Stimulated activated naive CD8-positive, alpha-beta T cell treated with anti-CD3 and anti-CD28 coated beads, Interleukin-15, Interleukin-2, amounts not matched to agents 100 ng/mL and 50 ng/mL, for 24 hours (primary cell): ENCODE data around the gene MYO1B.
A peak's percentile ranks its signal among the peaks of the same experiment; 100 is the strongest.

Source experiments
- H3K27ac Mint-ChIP-seq: one replicate; pipeline ENCODE4 v1.8.0; 2021; ENCODE audit warnings: mild to moderate bottlenecking, mixed read lengths
- H3K27me3 Mint-ChIP-seq: one replicate; pipeline ENCODE4 v1.8.0; 2021; ENCODE audit warnings: mixed read lengths
- H3K36me3 Mint-ChIP-seq: one replicate; pipeline ENCODE4 v1.8.0; 2021; ENCODE audit warnings: low read depth, mixed read lengths
- H3K4me1 Mint-ChIP-seq: one replicate; pipeline ENCODE4 v1.8.0; 2021; ENCODE audit warnings: low read depth, mixed read lengths
- H3K4me3 Mint-ChIP-seq: one replicate; pipeline ENCODE4 v1.8.0; 2021; ENCODE audit warnings: mild to moderate bottlenecking, mixed read lengths
- H3K9me3 Mint-ChIP-seq: one replicate; pipeline ENCODE4 v1.8.0; 2021; ENCODE audit warnings: mixed read lengths

The MYO1B gene

DNA sequence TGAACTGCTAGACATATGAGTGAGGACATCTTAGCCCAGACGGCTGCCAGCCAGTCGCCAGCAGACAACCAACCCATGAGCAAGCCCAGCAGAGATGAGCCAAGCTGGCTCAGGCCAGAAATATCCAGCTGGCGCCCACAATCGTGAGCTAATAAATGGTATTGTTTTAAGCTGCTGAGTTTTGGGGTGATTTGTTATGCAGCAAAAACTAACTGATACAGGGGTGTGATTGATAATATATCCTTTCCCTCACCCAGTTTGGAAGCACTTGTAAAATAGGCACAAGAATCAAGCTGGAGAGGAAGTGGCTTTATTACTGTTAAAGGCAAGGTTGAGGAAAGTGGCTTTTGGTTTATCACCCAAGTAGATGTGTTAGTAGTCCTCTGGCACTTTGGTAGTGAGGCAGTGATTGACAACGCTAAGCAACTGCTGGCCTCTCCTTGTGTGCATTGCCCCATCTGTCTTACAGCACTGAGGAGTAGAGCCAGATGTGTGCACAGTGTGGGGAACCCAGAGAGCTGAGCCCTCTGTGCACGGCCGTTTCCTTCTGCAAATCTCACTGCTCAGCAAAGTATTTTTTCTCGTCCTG lies 110.1 kb downstream of the MYO1B start:
- Mint-ChIP-seq H3K36me3 (no peaks in the 10 kb centered on the region), H3K27me3 (peaks cover 9% of the 10 kb centered on the region), H3K27ac (no peak overlapping the region), H3K4me3 (no peak overlapping the region), H3K9me3 (no peaks in the 10 kb centered on the region), H3K4me1 (peaks cover 4% of the 10 kb centered on the region)

DNA sequence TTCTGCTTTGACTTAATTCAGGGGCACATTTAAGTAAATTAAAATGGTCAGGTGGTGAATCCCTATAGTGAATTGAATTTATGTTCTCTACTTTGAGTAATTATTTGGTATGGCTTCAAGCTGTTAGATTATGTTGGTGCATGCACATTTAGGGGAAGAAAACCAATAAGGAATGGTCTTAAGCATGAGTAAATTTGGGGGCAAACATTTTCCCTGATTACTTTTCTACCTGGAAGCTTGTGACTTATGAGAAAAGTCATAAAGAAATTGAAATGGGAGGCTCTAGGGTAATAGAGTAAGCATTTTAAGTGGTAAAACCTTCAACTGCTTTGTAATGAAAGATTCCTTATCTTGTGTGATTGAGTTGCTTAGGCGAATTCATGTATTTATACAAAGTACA lies 112.5 kb downstream of the MYO1B start:
- Mint-ChIP-seq H3K36me3 (no peaks in the 10 kb centered on the region), H3K27ac (no peak overlapping the region), H3K9me3 (no peaks in the 10 kb centered on the region), H3K4me3 (no peak overlapping the region), H3K4me1 (no peaks in the 10 kb centered on the region), H3K27me3 (peaks cover 9% of the 10 kb centered on the region)

DNA sequence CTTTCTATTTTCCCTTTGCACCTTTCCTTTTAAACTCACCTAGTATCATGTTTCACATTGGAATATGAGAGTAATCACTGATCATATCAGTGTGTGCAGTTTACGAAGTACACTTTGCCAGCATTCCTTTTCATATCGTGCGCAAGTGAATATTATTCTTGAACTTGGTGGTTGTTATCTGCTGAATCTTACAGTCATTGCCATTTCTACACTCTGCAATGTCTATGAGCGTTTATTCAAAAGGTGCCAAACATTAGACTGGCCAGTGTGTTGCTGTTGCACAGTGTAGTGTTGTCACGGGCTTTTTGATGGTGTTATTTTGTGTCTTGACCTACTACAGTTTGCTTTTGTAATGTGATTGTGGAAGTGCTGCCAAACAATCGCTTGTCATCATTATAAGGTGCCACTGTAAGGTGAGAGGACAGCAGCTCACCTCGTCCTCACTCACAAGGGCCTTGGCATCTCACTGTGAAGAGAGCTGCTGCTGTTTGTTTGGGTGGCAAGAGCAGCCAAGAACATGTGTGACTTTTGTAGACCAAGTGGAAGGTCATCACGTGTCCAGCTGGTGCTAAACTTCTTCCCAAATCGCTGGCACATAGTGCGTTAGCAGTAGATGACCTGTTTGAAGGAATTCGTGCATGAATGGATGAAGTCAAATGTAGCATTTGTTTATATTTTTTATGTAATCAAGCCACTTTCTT lies 113.3 kb downstream of the MYO1B start:
- no peak overlapping the region for H3K4me3 Mint-ChIP-seq
- no peaks in the 10 kb centered on the region for H3K4me1 Mint-ChIP-seq
- H3K27ac Mint-ChIP-seq = no peak overlapping the region
- peaks cover 9% of the 10 kb centered on the region for H3K27me3 Mint-ChIP-seq
- H3K9me3 Mint-ChIP-seq = no peaks in the 10 kb centered on the region
- no peaks in the 10 kb centered on the region for H3K36me3 Mint-ChIP-seq

DNA sequence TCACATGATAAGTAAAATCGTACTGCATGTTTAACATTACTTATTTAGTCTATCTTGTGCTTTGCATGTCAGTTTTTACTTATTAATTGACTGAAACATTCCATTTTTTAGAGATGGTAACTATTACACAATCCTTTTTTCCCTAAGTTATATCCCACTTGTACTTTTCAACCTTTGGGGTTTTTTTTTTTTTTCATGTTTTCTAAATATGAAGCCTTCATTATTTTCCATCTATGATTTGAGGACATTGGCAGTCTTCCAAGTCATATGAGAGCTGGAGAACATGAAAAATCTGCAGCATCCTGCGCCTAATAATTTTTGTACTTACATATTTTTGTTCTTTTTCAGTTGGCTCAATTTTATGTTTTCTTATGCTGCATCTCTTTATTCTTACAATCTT lies 113.9 kb downstream of the MYO1B start:
- Mint-ChIP-seq H3K9me3 (no peaks in the 10 kb centered on the region), H3K4me3 (no peak overlapping the region), H3K27me3 (peaks cover 9% of the 10 kb centered on the region), H3K4me1 (no peaks in the 10 kb centered on the region), H3K27ac (no peak overlapping the region), H3K36me3 (no peaks in the 10 kb centered on the region)

DNA sequence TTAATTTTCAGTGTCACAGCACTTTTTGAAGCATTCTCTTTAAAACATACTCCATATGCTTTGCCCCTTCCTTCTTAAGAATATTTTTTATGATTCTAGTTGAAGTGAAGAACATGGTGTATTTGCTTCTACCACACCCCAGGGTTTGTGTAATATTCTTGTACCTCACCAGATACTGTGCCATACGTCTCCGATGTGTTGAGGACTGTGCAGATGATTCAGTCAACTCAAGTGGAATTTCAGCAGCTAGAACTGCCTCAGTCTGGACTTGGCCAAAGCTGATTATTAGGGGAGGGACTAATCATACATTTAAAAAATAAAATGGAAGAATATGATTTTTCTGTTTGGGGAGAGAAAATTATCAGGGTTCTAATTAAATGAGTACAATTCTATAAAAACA lies 115.7 kb downstream of the MYO1B start:
- Mint-ChIP-seq H3K9me3 (no peaks in the 10 kb centered on the region), H3K27ac (no peak overlapping the region), H3K27me3 (peaks cover 9% of the 10 kb centered on the region), H3K4me1 (no peaks in the 10 kb centered on the region), H3K4me3 (no peak overlapping the region), H3K36me3 (no peaks in the 10 kb centered on the region)

DNA sequence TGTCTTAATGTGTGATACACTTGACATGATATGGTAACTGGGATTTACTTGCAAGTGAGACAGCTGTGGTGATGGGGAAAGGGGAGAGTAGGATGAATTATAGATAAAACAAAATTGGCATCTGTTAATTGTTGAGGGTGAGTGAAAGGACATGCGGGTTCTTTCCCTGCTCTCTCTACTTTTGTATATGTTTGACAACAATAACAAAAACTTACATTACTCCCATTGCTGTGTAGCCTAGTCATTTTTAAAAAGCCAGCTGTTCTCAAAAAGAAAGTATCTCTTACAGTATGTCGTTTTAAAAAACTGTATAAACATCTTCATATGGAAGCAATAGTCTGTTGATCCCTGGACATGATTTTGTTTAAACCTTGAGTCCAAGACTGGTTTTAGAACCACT lies 117.6 kb downstream of the MYO1B start:
- Mint-ChIP-seq H3K9me3 (no peaks in the 10 kb centered on the region), H3K27ac (no peak overlapping the region), H3K27me3 (peaks cover 7% of the 10 kb centered on the region), H3K4me1 (no peaks in the 10 kb centered on the region), H3K36me3 (no peaks in the 10 kb centered on the region), H3K4me3 (no peak overlapping the region)

DNA sequence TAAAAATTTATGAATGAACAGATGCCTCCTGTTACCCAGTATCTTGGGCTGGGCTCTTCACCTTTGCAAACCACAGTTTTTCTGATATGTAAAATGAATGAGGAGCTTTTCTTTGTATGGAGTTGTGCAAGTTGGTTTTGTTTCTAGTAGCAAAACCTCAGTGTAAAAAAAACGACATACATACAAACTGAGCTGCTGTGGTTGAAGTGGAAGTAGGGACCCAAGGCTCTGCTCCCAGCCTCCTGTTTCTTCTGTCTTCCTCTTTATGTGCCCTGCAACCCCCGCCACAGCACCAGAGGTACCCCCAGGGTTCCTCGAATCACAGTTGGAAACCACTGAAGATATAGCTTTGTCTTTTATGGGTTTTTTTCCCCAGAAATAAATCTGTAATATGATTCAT lies 118.1 kb downstream of the MYO1B start:
- Mint-ChIP-seq H3K27ac (no peak overlapping the region), H3K27me3 (peaks cover 3% of the 10 kb centered on the region), H3K9me3 (no peaks in the 10 kb centered on the region)

DNA sequence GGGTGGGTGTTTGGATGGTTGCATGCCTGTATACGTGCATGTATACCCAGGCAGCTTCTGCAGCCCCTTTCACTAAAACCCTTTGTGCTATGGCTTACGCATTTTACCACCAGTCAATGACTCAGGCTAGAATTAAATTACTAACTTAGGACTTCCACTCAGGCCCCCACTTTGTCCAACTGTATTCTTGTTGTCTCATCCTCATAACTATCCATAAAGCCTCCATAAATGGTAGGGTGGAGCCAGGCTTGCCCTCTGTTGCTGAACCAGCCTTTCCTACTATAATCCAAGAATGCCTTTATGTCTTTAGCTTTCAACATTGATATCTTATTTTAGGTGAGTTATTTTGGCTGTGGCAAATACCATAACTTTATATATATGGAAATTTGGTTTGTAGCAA lies 119.9 kb downstream of the MYO1B start:
- H3K27me3 Mint-ChIP-seq = no peaks in the 10 kb centered on the region
- no peak overlapping the region for H3K4me3 Mint-ChIP-seq
- H3K9me3 Mint-ChIP-seq = no peaks in the 10 kb centered on the region
- H3K4me1 Mint-ChIP-seq = no peaks in the 10 kb centered on the region
- no peak overlapping the region for H3K27ac Mint-ChIP-seq
- no peaks in the 10 kb centered on the region for H3K36me3 Mint-ChIP-seq

More for the DNA sequence above, 118.1 kb downstream of the MYO1B start:
- Mint-ChIP-seq H3K4me3 (no peak overlapping the region), H3K36me3 (no peaks in the 10 kb centered on the region), H3K4me1 (no peaks in the 10 kb centered on the region)

DNA sequence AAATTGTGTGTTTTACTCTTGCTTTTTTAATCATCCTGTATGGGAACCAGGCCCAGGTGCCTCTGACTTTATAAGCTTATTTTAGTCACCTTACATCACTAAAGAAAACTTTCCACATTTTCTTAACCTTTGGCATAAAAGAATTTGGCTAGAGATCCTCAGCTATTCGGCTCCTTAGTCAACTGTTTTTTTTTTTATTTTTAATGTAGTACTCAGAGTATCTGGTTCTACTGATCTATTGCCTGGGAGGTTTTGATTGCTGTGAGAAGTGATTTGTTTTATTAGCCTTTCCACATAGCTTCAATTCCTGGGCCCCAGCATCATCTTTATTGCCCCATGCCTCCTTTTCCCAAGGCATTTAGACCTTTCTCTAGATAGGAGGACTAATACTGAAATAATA lies 121.0 kb downstream of the MYO1B start:
- Mint-ChIP-seq H3K9me3 (no peaks in the 10 kb centered on the region), H3K27ac (no peak overlapping the region), H3K27me3 (no peaks in the 10 kb centered on the region), H3K36me3 (no peaks in the 10 kb centered on the region), H3K4me3 (no peak overlapping the region), H3K4me1 (no peaks in the 10 kb centered on the region)

DNA sequence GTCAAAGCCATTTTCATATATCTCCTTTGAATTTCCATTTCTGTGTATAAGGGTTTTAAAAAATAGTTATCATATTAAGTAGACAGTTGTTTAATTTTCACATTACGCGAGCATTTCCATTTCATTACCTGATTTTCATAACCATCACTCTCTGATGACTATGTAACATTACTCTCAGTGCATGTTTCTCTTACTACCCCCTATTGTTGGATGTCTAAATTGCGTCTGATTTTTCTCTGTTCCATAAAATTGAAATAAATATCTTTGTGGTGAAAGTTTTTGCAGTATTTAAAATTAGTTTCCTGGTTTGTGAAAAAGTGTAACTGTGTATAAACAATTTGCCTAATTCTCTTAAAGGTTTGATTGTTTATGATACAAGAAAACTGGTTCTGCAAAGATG lies 123.8 kb downstream of the MYO1B start:
- Mint-ChIP-seq H3K4me3 (no peak overlapping the region), H3K27ac (no peak overlapping the region), H3K36me3 (peaks cover 3% of the 10 kb centered on the region), H3K9me3 (no peaks in the 10 kb centered on the region), H3K4me1 (no peaks in the 10 kb centered on the region), H3K27me3 (no peaks in the 10 kb centered on the region)

DNA sequence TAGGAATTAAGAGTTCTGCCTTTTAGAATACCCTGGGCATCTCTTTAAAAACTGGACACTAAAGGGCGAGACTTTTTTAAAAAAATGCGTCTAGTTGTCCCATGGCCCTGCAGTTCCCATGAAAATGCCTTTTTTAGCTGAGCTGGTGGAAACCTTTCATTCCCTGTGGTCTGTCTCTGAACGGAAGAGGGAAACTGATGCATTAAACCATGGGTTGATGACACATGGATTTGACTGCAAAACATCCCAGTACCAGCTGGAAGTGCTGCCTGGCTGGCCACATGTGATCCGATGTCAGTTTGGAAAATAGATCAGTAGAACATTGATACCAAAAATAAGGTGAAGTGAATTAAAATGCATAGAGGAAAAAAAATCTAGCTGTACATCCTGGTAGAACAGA lies 129.2 kb downstream of the MYO1B start:
- no peaks in the 10 kb centered on the region for H3K9me3 Mint-ChIP-seq
- no peak overlapping the region for H3K4me3 Mint-ChIP-seq
- no peak overlapping the region for H3K27ac Mint-ChIP-seq
- peaks cover 3% of the 10 kb centered on the region for H3K27me3 Mint-ChIP-seq
- H3K36me3 Mint-ChIP-seq = peaks cover 7% of the 10 kb centered on the region
- peaks cover 22% of the 10 kb centered on the region for H3K4me1 Mint-ChIP-seq

DNA sequence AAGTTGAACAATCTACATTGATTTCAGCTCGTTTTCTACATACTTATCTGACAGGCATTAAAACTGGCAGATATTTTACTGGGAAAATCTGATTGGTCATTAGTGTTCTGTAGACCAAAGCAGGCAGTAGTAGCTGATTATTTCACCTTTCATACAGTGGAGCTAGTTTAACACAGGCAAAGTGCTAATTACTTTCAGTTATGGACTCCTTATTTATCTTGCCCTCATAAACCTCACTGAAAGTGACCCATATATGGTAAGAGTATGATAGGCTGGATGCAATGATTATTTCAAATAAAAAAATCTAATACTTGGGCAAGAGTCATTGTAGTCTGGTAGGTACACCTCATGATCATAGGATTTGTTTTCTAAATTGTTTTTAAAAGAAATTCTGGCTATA lies 129.7 kb downstream of the MYO1B start:
- H3K9me3 Mint-ChIP-seq = no peaks in the 10 kb centered on the region
- H3K4me1 Mint-ChIP-seq = peaks cover 22% of the 10 kb centered on the region
- H3K36me3 Mint-ChIP-seq = peaks cover 7% of the 10 kb centered on the region
- no peak overlapping the region for H3K27ac Mint-ChIP-seq
- peaks cover 3% of the 10 kb centered on the region for H3K27me3 Mint-ChIP-seq
- no peak overlapping the region for H3K4me3 Mint-ChIP-seq

DNA sequence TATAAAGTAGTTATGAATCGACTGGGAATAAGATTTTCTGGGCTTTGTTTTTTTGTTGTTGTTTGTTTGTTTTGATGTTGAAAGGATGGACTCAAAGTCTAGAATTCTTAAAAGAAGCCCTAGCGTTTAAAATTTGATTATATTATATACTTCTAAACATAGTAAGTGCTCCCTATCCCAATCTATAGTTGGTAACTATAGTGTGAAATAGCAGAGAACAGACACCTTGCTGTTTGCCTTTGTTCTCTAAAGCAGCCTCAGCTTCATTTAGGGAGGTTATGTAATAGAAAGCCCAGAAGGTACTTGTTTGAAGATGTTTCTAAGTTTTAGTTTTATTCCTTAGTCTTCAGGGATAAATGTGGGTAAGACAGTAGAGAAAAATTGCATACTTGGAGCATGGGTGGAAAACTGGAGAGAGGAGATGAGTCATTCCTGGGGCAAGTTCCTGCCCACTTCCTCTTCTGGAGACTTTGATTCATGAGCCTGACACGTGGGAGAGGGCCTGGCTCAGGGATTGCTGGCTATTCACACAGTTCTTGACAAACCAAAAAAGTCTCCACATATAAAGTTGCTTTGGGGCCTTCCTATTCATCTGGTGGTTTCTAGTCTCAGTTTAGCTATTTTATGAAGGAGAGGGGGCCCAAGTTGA lies 131.9 kb downstream of the MYO1B start:
- Mint-ChIP-seq H3K9me3 (no peaks in the 10 kb centered on the region), H3K27ac (peak overlapping the region; percentile 23), H3K36me3 (peaks cover 7% of the 10 kb centered on the region)

DNA sequence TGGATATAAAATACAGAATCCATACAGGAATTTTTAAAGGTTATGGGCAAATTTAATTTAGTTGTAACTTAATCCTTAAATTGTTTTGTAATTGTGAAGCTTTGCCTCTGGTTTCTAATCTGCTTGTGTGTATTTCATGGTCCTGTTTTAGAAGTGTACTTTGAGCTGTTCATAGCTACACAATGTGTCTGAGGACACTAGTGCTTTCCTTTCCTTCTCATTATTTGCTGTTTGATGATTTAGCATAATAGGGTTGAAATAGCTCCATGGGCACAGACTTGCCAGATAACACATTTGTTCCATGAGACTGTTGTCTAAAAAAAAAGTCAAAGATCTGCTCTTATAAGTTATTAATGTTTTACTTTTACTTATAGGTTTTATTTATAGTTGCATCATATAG lies 134.2 kb downstream of the MYO1B start:
- H3K36me3 Mint-ChIP-seq = peaks cover 8% of the 10 kb centered on the region
- no peak overlapping the region for H3K4me3 Mint-ChIP-seq
- H3K27ac Mint-ChIP-seq = no peak overlapping the region
- H3K27me3 Mint-ChIP-seq = peaks cover 3% of the 10 kb centered on the region
- H3K9me3 Mint-ChIP-seq = no peaks in the 10 kb centered on the region
- H3K4me1 Mint-ChIP-seq = peaks cover 22% of the 10 kb centered on the region

More for the DNA sequence above, 131.9 kb downstream of the MYO1B start:
- Mint-ChIP-seq H3K4me1 (peaks cover 22% of the 10 kb centered on the region), H3K4me3 (no peak overlapping the region), H3K27me3 (peaks cover 3% of the 10 kb centered on the region)

DNA sequence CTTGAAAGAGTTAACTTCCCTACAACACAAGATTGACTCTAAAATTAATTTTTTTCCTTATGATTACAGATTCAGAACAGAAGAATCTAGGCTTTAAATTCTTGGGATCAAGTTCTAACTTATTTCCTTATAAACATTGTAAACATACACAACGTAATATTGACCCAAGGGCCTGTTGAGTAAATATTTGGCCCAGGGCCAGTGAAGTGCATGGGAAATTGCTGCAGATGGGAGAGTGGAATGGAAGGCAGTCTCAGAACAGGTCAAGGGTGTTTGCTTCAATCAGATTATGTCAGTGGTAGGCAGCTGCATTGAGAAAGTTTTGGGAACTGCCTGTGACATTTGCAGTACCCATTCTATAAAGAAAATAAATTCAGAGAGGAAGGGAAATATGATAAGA lies 137.6 kb downstream of the MYO1B start:
- Mint-ChIP-seq H3K27me3 (peaks cover under 1% of the 10 kb centered on the region), H3K36me3 (peaks cover 15% of the 10 kb centered on the region), H3K27ac (no peak overlapping the region), H3K4me3 (no peak overlapping the region), H3K4me1 (peaks cover 26% of the 10 kb centered on the region), H3K9me3 (no peaks in the 10 kb centered on the region)
